C1 segment of cervical spinal cord (tissue), 14 donors: Measurements from ENCODE around the gene NATD1.
A peak's percentile ranks its signal among the peaks of the same experiment; 100 is the strongest.

Source experiments
- DNase-seq, 14 donors: peaks; one replicate each; lab custom pipeline; 2025; lab: John Stamatoyannopoulos, UW

The NATD1 gene

DNA sequence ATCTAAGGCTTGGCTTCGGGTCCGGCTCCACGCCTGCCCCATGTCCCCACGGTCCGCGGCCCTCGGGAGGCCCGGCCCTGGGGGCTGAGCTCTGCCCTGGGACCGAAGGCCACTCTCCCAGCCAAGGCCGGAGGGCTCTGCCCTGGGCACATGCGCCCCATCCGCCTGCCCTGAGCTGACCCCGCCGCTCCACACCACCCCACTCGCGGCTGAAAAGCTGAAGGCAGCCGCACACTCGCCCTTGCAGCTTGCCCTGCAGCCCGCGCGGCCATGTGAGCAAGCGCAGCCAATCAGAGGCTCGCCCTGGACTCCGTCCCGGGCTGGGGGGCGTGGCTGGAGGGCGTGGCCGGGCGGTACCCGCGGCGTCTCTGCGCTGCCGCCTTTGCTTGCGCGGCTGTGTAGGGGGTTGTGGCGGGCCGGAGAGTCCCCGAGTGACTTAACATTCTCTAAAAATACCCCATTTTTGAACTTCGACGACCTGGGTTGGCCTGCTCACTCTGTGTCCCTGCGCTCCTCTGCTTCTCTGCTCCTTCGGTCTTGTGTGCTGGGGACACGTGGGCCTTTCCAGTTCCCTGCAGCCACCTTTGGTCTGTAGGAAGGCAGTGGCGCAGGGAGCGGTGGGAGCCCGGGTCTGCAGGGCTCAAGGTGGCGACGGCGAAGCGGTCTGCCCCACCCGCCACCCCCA is 22.5 kb upstream of the NATD1 start:
- DNase-seq = peak; percentile 47 to 95 (median 88)

DNA sequence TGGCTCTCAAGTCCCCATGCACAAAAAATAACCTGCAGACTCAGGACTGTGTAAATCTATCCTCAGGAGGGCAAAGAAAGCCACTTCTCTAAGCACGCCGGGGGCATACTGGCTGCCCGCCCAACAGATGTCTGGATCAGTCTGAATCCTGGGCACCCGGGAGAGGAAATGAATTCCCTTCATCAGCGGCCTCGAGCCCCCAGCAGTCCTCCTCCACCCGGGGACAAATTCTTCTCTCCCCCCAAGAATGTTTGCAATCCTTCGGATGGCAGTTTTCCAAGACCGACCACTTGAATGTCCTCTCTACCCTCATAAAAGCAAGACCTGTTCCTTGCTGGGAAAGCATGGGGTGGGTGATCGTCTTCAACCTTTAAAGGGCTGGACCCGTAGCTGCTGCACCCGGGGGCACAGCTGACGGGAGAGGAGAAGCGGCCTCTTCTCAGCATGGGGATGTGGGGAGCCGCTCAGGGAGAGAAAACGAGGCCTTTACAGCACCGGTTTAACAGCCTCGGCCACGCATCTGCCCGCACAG is 21.9 kb upstream of the NATD1 start:
- DNase-seq = no peak

DNA sequence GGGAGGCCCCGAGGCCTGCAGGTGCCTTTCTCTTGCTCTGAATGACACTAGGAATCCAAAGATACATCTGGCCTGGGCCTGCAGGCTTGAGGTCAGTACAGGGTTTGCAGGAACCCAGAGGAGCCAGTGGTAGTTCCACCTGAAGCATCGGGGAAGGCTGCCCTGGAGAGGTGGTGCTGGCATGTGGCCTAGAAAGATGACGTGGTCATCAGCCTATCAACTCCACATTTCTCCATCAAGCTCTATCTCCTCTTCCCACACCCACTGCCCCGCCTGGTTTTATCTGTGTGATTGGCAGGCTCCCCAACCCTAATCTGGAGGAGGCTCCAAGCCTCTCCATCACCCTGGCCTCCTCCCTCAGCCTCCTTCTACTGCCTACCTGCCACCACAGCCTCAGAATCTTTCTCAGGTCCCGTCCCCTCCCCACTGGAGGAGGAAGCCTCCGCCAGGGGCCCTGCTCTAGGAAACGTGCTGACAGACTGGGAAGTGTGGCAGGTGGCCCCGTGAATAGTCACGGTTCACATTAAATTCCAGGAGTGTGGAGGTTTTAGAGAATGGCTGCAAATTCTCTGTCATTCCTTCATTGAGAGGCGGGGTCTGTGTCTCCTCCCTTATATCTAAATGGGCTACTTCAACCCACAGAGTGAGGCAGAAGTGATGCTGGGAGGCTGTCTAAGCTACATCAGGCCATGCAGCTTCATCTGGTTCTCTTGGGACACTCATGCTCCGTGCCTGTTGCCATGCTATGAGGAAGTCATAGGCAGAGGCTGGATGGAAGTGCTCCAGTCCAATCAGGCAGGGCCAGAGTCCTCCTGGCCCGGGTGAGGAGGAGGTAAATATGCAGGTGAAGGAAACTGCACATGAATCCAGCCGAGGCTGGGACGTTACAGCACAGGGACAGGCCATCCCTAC is 19.9 kb upstream of the NATD1 start:
- no peak for DNase-seq

DNA sequence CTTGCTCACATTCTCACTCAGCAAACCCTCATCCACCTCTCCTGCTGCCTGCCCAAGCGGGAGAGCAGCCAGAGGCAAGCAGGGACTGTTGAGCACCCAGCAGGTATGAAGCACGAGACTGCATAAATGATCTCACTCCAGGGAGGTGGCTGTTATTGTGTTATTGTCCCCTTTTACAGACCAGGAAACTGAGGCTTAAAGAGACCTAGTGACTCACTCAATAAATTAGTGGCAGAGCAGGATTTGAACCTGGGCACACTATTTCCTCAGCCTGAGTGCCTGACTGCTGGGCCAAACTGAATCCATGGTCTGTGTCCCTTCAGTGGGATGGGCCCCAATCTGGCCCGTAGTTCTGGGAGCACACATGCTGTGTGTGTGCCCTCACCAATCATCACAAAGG is 19.0 kb upstream of the NATD1 start:
- no peak for DNase-seq

DNA sequence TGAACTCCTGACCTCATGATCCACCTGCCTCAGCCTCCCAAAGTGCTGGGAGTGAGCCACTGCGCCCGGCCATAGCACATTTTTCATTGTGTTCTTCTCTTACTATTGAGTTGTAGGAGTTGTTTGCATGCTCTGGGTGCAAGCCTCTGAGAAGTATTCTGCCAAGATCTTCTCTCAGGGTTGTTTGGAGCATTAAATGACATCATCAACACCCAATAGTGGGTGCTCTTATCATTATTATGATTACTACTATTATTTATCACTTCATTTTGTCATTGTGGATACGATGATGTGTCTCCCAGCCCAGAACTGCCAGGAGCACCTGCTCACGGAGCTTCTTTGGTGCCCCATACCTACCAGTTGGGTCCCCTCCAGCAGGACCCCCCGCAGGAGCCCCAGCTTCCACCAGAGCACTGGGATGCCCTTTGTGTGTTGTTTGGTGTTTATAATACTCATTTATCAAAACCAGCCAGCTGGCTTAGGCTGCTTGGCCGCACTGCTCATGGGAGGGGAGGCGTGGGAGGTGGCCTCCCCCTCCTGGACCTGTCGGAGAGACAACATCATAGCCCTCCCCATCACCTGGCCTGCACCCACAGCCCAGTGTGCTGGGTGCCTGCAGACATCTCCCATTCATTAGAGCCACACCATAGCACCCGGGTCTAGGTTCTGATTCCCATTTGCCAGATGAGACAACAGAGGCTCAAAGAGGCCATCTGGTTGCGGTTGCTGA is 18.4 kb upstream of the NATD1 start:
- no peak for DNase-seq

DNA sequence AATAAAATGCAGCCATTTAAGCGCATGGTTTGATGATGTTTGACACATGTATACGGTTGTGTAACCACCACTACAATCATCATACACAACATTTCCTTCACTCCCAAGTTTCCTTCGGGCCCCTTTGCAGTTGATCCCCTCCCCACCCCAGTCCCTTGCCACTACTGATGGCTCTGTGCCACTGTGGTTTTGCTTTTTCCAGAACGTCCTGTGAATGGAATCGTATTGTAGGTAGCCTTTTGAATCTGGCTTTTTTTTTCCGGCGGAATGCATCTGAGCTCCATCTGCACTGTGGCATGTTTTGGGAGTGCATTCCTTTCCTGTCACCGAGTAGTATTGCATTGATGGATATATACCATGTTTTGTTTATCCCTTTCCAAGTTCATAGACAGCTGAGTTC is 16.2 kb upstream of the NATD1 start:
- DNase-seq = no peak

DNA sequence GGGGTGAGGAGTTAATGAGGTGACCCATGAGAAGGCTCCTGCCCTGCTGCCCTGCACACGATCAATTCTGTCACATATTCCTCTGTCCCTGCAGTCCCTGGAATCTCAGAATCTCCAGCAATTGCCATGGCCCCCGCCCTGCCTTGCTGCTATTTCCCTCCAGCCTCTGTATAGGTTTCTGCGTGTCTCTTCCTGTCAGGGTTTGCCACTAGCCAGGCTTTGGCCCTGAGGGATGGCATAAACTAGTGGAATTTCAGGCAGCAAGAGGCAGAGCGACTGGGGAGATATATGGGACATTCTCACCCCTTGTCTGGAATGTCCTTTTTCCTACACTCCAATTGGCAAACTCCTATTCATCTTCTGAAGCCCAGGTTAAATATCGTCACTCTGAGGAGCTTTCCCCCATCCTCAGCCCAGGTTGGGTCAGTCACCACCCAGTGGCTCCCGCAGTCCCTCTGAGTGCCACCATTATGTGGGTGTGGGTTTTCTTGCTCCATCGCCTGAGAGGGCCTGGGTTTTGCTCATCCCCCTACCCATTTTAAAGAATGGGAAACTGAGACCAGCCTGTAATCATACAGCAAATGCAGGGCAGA is 15.5 kb upstream of the NATD1 start:
- DNase-seq = no peak

DNA sequence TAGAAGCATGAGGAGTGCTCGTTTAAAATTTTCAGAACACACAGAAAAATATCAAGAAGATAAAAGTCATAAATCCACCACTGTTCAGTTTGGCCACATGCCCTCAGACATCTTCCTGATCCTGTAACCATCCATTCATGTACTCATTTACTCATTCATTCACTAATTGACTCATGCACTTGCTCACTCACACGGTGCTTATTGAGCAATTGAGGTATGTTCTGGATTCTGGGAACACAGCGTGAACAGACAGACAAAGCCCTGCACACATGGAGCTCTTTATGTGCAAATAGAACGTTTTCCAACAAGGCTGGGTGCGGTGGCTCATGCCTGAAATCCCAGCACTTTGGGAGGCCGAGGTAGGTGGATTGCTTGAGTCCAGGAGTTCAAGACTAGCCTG is 10.2 kb upstream of the NATD1 start:
- DNase-seq = no peak

DNA sequence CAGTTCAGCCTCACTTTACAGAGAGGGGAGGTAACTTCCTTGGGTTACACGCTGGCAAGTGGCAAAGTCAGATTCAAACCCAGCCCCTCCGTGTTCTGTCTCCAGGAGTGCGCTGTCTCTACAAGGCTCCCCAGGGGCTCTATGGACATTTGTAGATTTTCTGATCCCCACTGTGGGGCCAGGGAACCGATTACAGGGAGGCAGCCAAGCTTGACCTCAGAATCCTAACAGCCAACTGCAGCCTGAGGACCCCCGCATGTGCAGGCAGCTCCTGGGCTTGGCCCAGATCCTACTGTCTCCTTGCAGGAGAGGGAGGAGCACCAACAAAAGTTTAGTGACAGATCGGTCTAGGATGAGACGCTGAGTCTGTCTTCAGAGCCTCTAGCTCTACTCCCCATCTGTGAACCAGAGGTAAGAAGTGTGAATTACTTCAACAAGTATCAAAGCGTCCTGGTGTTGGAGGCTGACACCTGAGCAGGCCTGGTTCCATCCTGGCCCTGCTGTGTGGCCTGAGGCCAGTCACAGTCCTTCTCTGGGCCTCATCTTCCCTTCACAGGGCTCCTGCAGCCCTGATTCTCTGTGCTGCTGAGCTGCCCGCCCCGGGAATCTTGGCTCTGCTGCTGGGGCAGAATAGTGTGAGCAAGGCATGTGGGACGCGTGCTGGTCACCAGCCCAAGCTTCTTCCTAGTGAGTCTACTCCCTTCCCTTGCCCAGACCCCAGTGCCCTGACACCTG is 9.2 kb upstream of the NATD1 start:
- DNase-seq = no peak

DNA sequence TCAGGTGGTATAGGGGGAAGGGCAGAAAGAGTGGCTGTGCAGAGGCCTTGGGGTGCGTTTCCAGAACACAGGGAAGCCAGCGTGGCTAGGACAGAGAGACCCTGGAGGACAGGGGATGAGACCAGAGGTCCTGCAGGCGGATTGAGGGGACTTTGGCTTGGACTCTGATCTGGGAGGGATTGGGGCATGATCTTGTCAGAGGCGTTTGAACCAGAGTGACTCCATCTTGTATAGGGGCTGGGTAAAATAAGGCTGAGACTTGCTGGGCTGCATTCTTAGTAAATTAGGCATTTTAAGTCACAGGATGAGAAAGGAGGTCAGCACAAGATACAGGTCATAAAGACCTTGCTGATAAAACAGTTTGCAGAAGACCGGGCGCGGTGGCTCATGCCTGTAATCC is 5.4 kb upstream of the NATD1 start:
- DNase-seq = no peak

DNA sequence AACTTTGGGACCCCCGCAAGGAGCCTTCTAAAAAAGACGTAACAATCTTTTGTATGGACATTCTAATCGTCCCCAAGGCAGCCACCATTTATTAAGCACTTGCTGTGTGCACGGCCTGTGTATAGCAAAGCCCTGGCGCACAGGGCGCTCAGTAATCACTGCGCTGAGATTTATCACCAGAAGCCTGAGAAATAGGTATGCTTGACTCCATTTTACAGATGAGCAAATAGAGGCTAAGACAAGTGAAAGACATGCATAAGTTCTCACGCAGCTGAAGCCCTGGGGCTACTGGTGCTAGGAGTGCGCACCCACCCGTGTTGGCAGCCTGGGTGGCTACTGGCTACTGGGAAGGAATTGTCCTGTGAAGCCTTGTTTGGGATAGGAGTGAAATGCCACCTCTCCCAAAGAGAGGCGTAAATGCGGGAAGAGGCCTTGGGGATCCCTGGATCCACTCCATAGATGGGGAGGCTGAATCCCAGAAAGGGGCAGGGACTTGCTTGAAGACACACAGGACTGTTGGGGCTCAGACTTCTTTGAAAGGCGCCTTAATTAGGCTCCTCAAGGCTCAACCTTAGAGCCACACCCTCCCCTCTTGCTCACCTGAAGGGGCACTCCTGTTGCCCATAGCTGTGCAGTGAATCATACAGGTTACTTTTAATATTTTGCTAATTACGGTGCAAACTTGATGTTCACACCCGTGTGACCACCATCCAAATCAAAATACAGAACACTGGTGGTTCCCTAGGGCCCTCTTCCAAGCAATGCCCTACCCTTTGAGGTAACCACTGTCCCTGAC is 634 bp upstream of the NATD1 start:
- DNase-seq = no peak

DNA sequence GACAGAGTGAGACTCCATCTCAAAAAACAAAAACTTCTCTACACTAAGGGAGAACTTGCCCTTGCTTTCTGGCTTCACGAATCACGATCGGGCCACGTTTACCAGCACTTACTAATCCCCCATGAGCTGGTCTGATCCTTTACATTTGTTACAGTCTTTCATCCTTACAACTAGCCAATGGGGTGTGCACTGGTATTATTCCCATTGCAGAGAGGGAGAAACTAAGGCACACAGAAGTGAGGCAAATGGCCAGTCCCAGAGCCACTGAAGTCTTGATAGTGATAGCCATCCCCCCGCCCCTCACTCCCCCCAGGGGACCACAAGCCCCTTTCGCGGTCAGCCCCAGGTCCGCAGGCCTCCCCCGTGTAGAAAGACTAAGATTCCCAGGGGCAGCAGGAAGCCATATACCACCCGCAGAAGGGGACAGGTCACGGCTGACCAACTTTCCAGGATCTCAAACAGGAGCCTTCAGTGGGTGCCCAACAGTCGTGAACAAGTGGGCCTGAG is 868 bp downstream of the NATD1 start:
- no peak for DNase-seq

DNA sequence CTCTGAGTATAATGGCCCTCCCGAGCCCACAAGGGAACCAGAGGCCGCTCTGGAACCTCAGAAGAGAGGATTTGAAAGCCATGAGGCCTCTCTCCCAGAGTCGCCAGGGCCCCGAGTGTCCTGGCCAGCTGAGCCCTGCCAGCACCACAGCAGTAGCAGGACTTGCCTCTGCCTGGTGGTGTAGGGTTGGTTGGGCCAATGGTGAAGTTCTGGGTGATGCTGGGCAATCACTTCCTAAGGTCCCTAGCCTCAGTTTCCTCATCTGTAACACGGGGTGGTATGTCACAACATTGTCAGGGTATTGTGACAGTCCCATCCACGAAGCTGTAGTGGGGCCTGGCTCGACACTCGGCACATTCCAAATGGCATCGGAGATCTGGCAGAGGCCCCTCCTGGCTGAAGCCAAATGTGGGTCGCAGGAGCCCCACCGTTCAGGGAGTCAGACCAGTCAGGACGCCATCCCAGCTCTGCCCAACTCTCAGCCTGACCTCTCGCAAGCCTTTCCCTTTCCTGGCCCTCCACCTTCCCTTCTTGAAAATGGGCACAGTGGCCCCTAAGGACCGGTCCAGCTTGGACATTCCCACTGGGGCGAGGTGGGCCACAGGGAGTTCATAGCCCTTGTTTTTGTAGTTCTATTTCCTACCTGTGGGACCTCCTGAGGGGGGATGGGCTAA is 1.7 kb downstream of the NATD1 start:
- DNase-seq = no peak

DNA sequence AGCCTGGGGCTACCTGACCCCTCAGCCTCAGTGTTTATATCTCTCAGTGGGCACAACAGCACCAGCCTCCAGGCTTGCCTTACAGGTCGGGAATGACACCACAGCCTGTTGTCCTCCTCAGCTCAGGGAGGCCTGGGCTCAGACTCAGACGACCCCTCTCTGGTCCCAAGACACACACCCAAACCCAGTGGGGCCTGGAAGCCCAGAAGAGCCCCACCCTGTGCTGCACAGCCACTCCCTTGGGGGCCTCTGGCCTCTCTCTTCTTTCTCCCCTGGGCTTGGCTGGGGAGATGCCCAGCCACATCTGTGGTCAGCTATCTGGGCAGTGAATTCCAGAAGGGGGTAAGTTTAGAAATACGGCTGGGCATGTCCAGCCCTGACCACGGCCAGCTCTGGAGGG is 2.4 kb downstream of the NATD1 start:
- DNase-seq = no peak

DNA sequence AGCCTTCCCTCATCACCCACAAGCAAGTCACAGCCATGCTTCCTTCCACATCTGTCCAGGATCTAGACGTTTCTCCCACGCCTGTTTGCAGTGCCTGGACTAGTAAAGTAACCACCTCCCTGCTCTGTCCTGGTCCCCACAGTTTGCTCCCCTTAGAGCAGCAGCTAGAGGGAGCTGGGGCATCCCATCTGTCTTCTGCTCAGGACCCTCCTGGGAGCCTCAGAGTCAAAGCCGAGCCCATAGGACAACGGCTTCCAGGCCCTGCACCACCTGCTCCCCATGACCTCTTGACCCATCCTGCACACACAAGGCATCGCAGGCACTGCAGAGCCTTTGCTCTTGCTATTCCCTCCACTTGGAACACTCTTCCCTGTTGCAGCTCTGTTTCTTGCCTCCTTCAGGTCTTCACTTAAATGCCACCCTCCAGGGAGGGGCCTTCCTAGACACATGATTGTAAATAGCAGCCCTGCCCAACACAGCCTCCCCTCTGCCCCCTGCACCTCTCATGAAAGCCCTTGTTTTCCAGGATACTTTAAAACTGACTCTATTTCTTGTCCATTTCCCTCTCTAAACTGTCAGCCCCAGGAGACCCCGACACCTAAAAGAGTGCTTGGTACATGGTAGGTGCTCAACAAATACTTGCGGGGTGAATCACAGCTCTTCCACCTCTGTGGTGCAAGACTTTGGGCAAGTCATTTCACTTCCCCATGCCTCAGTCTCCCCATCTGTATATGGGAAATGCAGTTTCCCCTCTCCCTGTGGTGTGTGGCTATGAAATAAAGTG is 3.1 kb downstream of the NATD1 start:
- no peak for DNase-seq

DNA sequence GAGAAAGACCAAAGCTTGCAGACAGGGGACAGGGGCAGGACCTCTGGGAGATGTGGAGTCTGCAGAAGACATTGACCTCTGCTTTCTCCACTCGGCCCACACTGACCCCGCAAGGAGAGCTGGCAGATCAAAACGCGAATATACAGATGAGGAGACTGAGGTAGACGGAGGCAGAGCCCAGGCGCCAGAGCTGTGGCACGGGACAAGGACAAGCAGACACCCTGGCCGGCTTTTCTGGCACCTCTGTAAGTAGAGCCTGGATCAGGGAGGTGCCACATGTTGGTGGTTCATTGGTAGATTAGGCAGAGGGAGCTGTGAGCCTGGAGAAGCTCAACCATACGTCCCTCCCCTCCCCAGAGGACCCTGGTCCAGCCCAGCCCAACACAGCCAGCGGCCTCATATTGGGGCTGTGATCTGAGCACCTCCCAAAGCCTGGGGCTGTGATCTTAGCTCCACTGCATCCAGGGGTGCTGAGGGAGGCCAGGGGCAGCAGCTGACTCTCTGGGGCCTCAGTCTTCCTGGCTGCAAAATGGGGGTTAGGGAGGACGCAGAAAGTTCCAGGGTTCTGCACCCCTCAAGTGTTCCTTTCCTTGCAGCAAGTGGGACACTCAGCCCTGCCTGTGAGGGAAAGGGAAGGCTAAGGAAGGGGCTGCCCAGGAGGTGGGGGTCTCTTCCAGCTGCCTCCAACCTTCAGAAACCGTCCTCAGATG is 4.0 kb downstream of the NATD1 start:
- DNase-seq = no peak

DNA sequence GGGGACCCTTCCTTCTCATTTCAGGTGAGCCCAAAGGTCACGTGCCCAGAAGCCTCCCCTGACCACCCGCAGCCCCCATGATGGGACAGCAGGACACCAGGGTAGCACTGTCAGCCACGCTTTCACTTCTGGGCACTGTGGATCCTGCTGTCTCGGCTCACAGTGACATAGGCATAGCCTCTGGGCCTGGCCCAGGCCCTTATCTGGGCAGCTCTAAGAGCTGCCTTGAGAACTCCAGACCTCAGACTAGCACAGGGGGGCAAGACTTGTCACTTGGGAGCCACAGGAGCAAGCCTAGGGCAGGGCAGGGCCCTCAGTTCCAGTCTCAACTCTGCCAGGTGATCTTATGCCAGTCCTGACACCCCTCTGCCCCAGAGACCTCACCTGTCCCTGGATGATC is 4.7 kb downstream of the NATD1 start:
- DNase-seq = no peak
